ENCODE measurements around the gene GLYR1.

DNA sequence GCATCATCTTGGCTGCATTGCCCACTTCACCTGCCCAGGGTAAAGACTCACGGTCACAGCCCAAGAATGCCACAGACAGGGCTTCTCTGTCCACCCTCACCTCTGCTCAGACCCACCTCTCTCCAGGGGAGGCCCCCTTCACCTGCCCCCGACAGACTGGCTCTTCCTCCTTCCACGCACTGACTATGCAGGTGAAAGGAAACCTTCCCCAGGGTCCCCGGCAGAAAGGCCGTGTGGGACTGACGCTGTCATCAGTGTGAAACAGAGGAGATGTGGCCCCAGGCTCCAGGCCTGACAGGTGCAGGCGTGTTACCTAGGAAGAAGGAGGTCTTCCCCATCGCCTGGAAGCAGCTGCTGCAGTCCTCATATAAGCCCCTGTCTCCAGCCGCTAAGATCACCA is 35.3 kb downstream of the GLYR1 start:
- TF ChIP-seq, protein P1, sequence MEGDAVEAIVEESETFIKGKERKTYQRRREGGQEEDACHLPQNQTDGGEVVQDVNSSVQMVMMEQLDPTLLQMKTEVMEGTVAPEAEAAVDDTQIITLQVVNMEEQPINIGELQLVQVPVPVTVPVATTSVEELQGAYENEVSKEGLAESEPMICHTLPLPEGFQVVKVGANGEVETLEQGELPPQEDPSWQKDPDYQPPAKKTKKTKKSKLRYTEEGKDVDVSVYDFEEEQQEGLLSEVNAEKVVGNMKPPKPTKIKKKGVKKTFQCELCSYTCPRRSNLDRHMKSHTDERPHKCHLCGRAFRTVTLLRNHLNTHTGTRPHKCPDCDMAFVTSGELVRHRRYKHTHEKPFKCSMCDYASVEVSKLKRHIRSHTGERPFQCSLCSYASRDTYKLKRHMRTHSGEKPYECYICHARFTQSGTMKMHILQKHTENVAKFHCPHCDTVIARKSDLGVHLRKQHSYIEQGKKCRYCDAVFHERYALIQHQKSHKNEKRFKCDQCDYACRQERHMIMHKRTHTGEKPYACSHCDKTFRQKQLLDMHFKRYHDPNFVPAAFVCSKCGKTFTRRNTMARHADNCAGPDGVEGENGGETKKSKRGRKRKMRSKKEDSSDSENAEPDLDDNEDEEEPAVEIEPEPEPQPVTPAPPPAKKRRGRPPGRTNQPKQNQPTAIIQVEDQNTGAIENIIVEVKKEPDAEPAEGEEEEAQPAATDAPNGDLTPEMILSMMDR (conservative IDR thresholded peaks at IDR 0.05; ENCODE audit: low read depth, low read length): no peak
- TF ChIP-seq POLR2A (IDR thresholded peaks at IDR 0.05; ENCODE audit: low read depth, low read length): no peak
- TF ChIP-seq CEBPB (IDR thresholded peaks at IDR 0.05; ENCODE audit: low read depth, low read length): no peak
- no peak for TF ChIP-seq RFX5 (IDR thresholded peaks at IDR 0.05; ENCODE audit: low read depth, low read length)
- TF ChIP-seq BHLHE40 (IDR thresholded peaks at IDR 0.05; ENCODE audit: low read depth, low read length): no peak
- TF ChIP-seq, protein P2, sequence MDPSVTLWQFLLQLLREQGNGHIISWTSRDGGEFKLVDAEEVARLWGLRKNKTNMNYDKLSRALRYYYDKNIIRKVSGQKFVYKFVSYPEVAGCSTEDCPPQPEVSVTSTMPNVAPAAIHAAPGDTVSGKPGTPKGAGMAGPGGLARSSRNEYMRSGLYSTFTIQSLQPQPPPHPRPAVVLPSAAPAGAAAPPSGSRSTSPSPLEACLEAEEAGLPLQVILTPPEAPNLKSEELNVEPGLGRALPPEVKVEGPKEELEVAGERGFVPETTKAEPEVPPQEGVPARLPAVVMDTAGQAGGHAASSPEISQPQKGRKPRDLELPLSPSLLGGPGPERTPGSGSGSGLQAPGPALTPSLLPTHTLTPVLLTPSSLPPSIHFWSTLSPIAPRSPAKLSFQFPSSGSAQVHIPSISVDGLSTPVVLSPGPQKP (IDR thresholded peaks at IDR 0.05; ENCODE audit: borderline replicate concordance, low read depth, low read length): no peak
